GM21515 (cell line): Measurements from ENCODE around the gene ARHGAP27.
A peak's percentile ranks its signal among the peaks of the same experiment; 100 is the strongest.
"Not testable (repeated sequence)": the region's sequence is repeated elsewhere in the genome, so short reads cannot be mapped to it uniquely, and the experiment has no call there.

Source experiments
- ATAC-seq: cut with Tn5 transposase; IDR thresholded peaks from one replicate; pipeline ENCODE4 v1.9.1; 2021; ENCODE audit not compliant: unreplicated experiment

Gene ARHGAP27

DNA sequence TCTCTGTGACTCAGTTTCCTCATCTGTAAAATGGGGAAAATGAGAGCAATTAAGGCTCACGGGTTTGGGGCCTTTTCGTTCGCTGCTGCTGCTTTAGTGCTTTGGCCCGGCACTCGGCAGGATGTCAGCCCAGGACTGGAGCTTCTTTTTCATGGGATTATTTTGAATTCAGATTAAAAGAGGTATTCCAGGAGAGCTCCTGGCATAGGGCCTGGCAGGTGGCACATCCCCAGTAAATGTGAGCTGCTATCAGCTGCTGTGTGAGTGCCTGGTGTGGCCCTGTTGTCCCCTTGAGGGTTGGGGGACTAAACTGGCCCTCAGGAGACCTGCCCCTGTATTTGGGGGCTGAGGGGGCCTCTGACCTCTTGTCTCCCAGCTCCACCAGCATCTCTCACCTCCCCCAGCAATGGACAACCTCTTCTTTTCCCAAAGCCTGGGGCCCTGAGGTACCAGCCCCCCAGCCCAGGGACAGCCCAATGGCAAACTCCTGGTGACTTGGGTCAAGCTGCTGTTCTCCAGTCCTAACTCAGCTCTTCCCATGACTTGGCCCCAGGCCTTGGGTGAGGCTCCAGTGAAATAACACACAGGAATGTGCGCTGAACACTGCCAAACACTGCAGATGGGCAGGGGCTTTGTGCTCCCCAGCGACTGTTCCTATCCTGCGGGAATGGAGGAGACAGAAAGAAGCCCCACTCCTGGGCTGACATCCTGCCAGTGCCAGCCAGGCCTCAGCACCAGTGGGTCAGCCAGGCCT, 14.4 kb upstream of the ARHGAP27 start:
- not testable (repeated sequence) for ATAC-seq

DNA sequence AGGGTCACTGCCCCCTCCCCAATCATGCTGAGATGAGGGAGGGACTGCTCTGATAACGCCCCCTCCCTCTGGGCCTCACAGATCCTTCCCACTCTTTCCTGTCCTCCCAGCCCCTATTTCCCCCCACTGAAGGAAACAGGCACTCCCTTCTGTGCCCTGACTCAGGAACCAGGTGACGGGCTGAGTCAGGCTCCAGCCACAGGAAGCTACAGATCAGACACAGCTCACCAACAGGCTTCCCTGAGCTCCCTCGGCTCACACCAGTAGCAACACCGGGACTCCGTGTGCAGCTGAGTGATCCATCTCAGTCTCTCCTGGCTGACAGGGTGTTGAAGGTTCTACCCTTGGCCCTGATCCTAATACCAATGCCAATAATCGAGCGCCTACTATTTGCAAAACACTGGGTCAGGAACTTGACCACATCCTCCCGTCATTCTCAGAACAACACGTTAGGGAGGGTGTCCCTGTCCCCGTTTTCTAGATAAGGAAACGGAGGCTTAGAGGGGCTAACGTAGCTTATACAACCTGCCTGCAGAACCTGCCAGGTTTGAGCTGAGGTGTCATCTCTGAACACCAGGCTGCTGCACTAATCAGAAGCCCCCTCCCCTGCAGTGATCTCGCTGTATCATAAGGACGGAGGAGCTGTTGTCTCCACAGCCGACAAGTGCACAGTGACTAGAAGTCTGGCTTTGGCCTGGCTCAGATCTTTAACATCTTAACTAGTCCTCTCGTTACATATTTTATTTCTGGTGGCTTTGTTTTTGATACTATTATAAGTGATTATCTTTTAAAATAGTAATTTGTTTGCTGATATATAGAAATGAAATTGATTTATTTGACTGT, 13.5 kb upstream of the ARHGAP27 start:
- not testable (repeated sequence) for ATAC-seq

DNA sequence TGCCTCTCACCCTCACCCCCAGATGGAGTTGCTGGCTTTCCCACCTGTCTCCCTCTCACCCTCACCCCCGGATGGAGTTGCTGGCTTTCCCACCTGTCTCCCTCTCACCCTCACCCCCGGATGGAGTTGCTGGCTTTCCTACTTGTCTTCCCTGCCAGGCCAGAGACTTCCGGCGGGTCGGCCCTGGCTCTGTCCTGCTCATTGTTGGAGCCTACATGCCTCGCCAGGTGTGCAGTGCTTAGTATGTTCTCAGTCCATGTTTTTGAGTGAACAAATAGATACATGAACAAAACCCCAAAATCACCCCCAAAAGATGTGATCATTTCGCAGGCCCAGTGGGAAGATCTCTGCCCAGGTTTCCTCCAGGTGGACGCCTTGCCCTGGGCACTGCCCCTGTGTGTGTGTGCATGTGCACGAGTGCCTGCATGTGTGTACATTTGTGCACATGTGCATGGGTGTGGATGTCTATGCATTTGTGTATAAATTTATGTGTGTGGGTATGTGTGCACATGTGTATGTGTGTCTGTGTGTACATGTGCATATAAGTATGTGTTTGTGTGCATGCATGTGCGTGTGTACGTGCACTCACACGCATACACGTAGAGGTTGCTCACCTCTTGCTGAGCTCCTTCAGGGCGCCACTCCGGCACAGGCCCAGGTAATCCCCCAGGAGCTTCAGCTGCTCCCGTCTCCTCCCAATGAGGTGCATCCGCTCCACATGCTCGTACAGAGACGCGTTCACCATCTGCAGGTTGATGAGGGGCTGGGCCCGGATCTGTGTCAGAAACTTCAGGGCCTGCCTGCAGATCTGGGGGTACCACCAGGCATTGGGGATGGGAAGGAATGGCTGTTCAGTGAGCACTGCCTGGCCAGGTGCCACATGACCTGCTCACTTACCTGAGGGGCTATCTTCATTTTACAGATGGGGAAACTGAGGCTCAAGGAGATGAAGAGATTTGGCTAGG, 12.5 kb upstream of the ARHGAP27 start:
- not testable (repeated sequence) for ATAC-seq

DNA sequence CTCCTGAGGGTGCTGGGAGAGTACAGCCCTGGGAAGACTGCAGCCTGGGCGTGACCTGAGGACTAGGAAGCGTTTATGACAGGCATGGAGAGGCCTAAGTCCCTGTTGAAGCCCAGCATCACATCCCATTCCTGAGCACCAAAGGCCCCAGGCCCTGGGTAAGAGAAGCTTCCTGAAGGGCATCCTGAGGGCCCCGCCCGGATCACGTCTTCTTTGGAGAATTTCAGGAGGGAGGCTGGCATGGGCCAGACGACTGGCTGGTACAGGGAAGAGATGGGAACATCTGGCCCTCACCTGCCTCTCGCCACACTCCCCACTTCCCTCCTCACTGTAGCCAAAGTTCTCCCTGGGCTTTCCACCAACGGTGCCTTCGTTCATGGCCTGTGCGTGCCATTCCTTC, 11.6 kb upstream of the ARHGAP27 start:
- ATAC-seq, result not testable (repeated sequence)

DNA sequence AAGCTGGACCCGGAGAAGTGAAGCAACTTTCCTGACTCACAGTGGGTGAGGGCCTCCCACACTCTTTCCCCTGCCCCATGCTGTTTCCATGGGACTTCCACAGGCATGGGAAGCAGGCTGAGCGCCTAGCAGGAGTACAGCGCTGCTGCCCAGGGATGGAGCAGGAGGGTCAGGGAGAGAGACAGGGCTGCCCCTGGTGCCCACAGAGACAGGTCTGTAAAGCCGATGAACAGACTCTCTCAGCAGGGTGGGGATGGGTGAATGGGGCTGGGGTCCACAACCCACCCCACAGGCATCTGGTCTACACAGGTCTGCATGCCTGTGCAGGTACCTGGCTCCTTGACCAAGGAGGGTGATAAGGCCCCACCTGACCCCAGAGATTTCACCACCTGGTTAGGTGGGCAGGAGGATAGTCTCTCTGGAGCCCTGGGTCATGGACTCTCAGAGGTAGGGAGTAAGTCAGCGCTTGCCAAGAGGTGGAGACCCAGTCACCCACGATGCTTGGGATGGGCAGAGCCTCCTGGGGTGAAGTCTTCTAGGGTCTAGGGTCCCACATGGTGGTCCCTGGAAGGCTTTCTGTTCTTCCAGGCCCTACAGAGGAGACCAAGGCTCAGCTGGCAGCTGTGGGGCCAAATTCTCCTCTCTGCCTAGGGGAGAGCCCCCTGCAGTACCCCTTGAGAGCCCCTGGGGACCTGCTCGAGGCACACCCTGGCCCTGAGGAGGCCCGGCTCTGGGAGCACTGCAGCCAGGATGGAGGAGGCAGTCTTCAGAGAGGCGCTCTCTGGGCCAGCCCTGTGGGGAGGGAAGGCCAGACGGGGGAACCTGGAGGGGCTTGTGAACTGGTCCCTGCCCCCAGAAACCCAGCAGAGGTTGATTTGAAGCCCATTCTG, 10.9 kb upstream of the ARHGAP27 start:
- not testable (repeated sequence) for ATAC-seq

DNA sequence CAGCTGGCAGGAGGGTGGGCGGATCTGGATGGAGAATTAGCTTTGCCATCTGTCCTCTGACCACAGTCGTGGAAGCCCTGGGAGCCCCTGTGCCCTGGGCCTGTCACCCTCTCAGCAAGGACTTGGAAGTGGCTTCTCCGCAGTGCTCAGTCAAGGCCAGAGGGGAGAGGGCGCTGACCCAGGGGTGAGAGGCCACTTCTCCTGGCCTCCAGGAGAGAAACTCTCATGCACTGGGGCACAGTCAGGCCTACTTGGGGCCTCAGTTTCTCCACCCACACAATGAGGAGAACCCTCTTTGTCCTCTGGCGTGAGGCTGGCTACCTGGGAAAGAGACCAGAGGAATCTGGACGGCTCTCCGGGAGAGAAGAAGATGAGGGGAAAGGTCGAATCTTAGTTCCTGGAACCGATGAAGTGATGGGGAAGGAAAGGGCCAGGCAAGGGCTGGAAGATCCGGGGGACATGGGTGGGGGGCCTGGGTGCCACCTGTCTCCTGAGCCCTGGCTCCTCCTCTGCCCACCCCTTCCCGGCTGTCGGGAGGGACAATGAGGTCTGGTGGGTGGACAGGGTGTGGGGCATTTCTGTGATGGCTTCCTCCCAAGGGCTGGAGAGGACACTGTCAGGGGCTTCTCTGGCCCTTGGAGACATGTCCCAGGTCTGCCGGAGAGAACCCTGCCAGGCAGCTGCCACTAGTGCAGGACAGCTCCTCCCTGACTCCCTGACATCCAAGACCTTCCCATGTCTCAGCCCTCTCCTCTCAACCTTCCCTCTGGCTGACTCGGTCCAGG, 9.0 kb upstream of the ARHGAP27 start:
- ATAC-seq, result no peak

DNA sequence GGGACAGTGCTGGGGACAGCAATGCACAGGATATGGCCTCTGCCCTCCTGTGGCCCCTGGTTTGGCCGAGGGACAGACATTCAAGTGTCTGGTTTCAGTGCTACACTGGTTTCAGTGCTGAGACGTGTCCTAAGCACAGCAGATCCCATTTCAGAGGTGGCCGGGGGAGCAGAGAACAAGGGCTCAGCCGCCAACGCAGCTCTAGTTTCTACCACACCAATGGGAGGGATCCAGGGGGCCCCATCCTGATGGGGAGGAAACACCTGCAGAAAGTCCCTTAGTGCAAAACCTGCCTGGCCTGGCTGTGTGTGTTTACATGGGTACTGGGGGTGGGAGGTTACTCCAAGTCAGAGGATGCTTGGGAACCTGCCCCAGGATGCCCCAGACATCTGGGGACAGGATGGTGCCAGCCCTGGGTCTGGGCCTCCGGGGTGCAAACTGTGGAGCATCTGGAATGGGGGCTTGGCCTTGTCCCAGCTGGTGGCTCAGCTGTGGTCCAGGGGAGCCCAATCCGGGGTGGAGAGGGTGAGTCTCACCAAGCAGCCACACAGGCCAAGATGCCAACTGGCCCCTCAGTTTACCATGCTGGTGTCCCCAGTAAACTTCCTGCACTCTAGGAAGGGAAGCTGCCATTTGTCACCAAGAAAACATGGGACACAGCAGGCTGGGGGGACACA, 8.3 kb upstream of the ARHGAP27 start:
- ATAC-seq, result peak; percentile 73

DNA sequence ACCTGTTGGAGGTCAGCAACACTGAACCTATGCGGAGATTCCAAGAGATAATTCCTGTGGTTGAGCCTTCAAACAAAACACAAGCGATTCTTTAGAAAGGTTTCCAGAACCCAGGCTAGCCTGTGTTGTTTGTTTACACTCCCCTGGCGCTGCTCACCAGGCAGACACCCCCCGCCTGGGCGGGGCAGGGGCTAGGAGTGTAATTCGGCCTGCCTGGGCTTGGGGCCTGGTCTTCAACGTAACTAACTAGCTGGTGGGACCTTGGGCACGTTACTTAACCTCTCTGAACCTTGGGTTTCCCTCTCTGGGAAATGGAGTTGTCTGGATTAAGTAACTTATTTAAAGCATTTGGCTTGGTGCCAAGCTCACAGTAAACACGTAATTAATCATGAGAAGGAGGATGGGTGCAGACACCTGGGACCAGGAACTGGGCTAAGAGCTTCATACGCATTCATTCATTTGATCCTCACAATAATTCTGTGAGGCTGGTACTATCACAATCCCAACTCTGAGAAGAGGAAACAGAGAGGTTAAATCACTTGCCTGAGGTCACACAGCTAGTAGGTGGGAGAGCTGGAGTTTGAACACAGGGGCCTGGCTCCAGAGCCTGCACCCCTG, 7.6 kb upstream of the ARHGAP27 start:
- ATAC-seq, result no peak

DNA sequence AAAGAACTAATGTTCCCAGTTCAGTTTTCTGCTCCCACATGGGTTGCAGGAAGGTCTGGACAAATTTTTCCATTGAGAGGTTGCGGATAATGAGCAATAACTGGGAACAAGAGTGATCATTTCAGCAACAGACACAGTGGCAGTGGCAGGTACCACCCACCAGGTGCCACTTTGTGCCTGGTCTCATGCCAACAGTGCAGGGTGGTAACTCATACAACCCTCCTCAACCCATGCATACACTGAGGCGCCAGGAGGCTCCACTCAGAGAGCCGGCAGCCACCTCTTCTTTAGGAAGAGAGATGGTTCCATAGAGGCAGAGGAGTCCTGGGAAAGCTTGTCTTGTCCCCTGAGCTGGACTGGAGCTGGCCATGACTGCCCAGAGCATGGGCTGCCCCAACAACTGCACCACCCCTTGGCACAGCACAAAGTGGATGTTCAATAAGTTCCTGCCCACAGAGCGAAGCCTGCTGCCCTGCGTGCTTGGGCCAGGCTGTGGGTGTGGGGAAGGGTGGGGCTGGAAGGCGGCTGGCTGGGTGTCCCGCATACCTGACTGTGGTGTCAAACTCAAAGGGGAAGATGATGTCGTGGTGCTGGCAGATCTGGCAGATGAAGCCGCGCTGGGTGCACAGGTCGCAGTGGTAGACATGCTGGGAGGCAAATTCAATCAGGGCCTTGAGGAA, 6.4 kb upstream of the ARHGAP27 start:
- ATAC-seq, result no peak

DNA sequence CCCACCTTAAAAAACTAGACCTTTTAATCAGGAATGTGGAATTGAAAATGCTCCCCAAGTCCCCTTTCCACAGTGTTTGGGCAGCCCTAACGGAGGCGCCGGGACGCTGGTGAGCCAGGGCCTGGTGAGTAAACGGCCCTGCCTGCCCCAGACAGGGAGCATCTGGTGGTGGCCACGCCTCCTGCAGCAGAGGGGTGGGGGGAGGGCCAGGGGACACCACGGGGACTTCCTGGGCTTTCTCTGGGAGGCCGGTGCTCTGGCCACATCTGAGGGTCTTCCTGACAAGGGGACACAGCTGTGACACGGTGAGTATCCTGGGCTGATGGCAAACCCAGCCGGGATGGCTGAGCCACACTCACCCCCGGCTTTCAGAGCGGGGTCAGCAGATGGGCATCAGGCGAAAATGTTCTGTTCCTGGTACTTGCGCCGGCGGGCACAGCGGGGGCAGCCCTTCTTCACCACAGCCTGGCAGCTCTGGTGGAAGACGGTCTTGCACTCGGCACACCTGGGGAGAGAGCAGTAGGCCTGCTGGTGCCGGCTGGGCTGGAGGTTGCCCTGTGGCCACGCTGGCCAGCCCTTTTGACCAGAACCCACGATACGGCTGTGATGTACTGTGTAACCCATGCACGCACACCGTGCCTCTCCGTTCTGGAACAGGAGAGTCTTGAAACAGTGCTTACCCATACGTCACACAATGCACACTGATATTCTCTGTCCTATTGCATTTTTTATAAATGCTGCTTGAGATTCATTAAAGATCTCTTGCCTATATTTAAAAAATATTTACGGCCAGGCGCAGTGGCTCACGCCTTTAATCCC, 5.0 kb upstream of the ARHGAP27 start:
- ATAC-seq, result no peak

DNA sequence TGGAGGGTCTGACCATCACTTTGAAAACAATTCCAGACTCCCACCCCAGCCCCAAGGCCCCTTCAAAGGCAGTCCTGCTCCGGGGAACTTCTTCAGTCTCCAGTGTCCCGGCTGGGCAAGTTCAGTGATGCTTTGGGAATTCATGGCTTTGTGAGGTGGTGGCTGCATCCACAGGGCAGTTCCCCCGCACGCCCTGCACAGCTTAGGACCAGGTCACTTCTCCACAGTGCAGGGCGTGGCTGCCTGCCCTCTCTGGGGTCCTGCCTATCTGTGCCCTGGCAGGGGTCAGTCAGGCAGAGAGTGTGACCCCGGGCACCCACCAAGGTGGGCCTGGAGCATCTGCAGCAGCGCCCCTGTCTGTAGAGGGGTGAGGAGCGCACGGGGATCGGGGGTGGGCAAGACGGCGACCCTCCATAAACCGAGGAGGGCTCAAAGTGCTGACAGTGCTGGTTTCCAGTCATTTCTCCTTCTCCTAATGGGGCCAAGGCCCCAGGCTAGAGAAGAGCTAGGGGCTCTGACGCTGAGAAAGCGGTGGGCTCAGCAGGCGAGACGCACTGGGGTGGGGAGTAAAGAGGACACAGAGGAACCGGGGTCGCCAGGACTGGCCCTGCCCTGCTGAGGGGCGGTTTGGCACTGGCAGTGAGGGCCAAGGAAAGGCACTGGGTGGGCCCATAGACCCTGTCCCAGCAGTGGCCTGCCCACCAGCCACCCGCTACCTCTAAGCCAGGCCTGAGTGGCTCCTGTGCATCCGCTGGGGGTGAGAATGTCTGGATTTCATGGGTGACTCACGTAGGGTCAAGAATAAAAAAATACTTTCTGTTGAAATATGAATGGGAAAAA, 4.2 kb upstream of the ARHGAP27 start:
- no peak for ATAC-seq

DNA sequence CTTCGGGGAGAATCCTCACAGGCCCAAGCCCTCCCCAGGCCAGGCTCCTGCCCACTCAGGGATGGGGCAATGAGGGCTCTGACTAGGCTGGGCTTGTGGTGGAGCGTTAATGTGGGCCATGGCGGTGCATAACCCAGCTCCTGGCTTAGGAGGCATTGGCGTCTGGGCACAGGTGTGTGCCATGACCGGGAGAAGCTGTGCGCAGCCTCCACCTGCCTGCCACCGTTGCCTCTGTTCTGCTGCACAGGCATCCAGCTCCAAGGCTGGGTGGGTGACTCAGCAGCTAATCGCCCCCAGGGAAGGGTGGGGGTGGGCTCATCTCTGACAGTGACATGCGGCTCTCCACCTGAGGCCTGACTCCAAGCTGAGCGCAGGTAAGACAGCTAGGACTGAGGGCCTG, 3.5 kb upstream of the ARHGAP27 start:
- ATAC-seq, result no peak

DNA sequence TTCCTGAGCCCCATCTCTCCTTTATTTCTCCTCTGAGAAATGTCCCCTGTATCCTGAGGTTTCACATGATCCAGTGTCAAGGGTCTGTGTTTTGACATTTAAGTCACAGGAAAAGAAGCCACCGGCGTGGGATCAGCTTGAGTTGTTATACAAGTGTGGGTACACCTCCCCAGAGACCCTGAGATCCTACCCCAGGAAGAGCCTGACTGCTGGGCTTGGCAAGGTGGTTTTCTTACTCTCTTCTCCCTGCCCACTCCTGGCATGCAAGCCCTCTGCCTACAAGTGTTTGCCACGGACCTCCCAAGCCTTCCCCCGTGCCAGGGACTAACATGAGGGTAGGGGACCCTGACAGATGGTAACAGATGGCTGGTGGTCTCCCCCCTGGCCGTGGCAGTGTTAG, 2.8 kb upstream of the ARHGAP27 start:
- ATAC-seq, result no peak

DNA sequence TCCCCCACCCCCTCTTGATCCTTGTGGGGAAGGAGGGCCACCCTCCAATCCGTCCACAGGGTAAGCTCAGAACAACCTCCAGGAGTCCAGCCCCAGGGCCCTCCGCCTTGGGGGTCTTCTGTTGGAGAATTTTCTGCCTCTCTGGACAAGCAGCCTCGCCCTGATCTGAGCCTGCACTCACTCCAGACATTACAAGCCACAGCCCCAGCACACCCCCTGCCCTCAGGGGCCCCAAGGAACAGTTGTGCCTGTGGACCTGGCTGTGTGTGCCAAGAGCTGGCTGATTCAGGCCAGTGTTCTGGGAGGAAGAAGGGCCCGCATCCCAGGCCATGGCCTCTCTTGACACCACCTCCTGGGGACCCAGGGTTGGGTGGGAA, 477 bp upstream of the ARHGAP27 start:
- ATAC-seq, result no peak

DNA sequence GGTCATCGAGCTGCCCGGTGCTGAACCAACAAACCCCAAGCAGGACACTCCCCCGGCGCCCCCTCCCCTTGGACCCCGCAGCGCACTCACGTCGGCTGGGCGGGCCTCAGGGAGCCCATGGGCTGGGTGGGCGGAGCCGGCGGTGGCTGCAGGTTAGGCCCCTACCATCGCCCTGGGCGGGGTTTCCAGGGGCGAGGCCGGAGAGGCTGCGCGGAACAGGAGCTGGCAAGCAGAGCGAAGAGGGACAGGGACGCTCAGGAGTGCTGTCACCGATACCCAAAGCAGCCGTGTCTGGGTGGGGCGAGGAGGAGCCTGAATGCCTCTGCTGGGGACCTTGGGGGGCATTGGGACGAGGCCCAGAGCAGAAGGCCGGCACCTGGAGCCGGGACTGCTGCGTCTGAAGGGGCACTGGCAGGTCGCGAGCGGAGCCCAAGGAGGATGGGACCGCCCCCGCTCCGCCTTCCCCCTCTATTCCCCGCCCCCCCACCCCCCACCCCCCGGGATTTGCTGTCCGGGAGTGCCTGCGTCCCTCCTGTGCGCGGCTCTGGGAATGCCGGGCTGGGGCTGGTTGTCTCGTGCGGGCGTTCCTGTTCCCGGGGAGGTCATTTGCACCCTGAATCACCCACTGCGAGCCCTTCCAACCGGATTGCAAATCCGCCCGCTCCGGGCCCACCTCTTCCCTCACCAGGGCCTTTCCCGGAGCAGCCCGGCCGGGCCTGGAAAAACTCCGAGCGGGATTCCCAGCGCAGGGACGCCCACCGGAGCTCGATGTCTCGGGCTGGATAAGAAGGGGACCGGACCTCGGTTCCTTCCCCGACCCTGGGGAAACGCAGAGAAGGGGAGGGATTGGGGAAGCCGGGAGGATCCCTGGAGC, 902 bp downstream of the ARHGAP27 start:
- ATAC-seq, result peak; percentile 38
